ENCODE measurements around the gene MPHOSPH6. TPM values are rescaled to one million over a fixed set of nuclear protein-coding genes. Genes with fewer than 3 reads are reported as not detected.

MPHOSPH6 gene
- total RNA-seq, 2 experiments from 2014 or later, result 46.9 to 51.2 TPM

DNA sequence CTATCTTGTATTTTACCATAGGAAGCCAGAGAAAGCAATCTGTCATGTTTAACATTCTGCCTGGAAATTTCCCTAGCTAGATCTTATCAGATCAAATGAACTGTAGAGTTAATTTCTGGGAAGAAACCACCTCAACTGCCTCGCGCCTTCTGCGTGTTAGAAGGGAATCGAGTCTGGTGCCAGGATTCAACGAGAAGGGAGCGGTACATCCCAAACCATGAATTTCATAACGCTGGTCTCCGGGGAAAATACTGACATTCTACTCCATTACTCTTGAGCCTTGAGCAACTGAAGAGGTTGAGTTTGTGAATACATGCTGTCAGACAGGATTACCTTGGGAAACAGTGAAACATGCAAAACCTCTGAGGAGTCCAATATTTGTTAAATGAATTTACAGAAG is 35.2 kb downstream of the MPHOSPH6 start:
- CTCF ChIA-PET, result no interaction called here
- no peak overlapping the region for H3K27ac Mint-ChIP-seq
- peaks cover 20% of the 10 kb centered on the region for H3K4me1 Mint-ChIP-seq (ENCODE audit: low read depth)
- peaks cover 25% of the 10 kb centered on the region for H3K36me3 Mint-ChIP-seq (ENCODE audit: low read depth)
- H3K4me3 Mint-ChIP-seq, result no peak overlapping the region
- intact Hi-C loops (cut with micrococcal nuclease), result no loop called here
- H3K27me3 Mint-ChIP-seq, result no peaks in the 10 kb centered on the region
- H3K9me3 Mint-ChIP-seq, result no peaks in the 10 kb centered on the region
- POLR2A ChIA-PET, result interaction anchor here (1.3 to 1.5 kb wide), 2 partner anchors 35 to 57 kb away, joined by 4 read pairs; partner anchors contain the start of gene MPHOSPH6
- DNase-seq (no peak), ATAC-seq (no peak)
- TF ChIP-seq, protein P1, sequence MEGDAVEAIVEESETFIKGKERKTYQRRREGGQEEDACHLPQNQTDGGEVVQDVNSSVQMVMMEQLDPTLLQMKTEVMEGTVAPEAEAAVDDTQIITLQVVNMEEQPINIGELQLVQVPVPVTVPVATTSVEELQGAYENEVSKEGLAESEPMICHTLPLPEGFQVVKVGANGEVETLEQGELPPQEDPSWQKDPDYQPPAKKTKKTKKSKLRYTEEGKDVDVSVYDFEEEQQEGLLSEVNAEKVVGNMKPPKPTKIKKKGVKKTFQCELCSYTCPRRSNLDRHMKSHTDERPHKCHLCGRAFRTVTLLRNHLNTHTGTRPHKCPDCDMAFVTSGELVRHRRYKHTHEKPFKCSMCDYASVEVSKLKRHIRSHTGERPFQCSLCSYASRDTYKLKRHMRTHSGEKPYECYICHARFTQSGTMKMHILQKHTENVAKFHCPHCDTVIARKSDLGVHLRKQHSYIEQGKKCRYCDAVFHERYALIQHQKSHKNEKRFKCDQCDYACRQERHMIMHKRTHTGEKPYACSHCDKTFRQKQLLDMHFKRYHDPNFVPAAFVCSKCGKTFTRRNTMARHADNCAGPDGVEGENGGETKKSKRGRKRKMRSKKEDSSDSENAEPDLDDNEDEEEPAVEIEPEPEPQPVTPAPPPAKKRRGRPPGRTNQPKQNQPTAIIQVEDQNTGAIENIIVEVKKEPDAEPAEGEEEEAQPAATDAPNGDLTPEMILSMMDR (IDR thresholded peaks at IDR 0.05), result no peak

DNA sequence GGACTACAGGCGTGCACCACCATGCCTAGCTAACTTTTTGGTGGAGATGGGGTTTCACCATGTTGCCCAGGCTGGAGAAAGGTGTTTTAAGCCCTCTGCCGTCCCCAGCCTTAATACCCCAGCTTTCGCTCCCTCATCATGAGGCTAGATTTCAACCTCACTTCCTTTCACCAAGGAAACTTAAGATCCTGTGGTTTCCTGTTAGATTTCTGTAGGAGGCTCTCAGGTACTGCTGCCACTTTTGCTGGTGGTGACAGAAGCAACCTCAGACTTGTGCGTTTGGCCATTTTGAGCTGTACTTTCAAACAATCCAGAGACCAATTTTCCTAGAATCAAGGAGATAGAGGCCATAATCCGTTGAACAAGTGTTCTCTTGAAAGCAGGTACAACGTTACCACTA is 36.2 kb downstream of the MPHOSPH6 start:
- peak; percentile 90 for ATAC-seq
- DNase-seq, result peak; percentile 44
- ChIA-PET POLR2A (interaction anchor here (0.6 to 1.5 kb wide), 3 partner anchors 27 to 58 kb away, joined by 3 to 4 read pairs (median 4); partner anchors contain the start of gene MPHOSPH6), CTCF (interaction anchor here (1.1 to 1.2 kb wide), 2 partner anchors 15 to 96 kb away, joined by 3 to 4 read pairs; no protein-coding TSS in a partner anchor)
- TF ChIP-seq, protein P1 (IDR thresholded peaks at IDR 0.05), result no peak
- Mint-ChIP-seq H3K9me3 (no peaks in the 10 kb centered on the region), H3K36me3 (ENCODE audit: low read depth) (peaks cover 19% of the 10 kb centered on the region), H3K4me3 (no peak overlapping the region), H3K27ac (peak overlapping the region; percentile 64), H3K4me1 (ENCODE audit: low read depth) (peaks cover 20% of the 10 kb centered on the region), H3K27me3 (no peaks in the 10 kb centered on the region)
- intact Hi-C loops (cut with micrococcal nuclease), result no loop called here

DNA sequence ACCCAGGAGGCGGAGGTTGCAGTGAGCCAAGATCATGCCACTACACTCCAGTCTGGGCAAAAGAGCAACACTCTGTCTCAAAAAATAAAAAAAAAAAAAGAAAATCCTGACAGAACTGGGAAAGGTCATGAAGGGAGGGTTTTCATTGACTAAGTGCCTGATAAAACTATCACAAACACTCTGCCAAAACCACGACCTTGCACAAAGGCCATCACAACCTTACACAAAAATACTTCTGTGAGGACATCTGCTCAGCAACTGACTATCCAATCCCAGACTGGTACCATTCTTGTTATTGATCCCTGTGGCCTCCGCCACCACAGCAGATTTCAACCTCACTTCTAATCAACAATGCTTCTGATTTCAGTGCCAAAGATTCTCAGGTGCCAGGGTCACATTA is 40.1 kb downstream of the MPHOSPH6 start:
- TF ChIP-seq, protein P1 (IDR thresholded peaks at IDR 0.05), result no peak
- Mint-ChIP-seq H3K9me3 (peaks cover 3% of the 10 kb centered on the region), H3K4me1 (ENCODE audit: low read depth) (peaks cover 18% of the 10 kb centered on the region), H3K27ac (no peak overlapping the region), H3K4me3 (no peak overlapping the region), H3K27me3 (no peaks in the 10 kb centered on the region), H3K36me3 (ENCODE audit: low read depth) (no peaks in the 10 kb centered on the region)
- no peak for ATAC-seq
- ChIA-PET CTCF (no interaction called here), POLR2A (no interaction called here)
- DNase-seq, result no peak
- intact Hi-C loops (cut with micrococcal nuclease), result no loop called here

DNA sequence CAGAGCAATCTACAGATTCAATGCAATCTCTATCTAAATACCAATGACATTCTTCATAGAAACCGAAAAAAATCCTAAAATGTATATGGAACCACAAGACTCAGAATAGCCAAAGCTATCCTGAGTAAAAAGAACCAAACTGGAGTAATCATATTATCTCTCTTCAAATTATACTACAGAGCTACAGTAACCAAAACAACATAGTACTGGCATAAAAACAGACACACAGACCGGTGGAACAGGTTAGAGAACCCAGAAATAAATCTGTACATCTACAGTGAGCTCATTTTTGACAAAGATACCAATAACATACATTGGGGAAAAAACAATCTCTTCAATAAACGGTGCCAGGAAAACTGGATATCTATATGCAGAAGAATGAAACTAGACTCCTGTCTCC is 45.4 kb downstream of the MPHOSPH6 start:
- POLR2A ChIA-PET, result no interaction called here
- intact Hi-C loops (cut with micrococcal nuclease), result no loop called here
- Mint-ChIP-seq H3K36me3 (ENCODE audit: low read depth) (no peaks in the 10 kb centered on the region), H3K27ac (no peak overlapping the region), H3K27me3 (no peaks in the 10 kb centered on the region), H3K4me1 (ENCODE audit: low read depth) (no peaks in the 10 kb centered on the region), H3K9me3 (peaks cover 3% of the 10 kb centered on the region), H3K4me3 (no peak overlapping the region)
- ATAC-seq (no peak), DNase-seq (no peak)
- TF ChIP-seq, protein P1 (IDR thresholded peaks at IDR 0.05), result no peak
- CTCF ChIA-PET, result interaction anchor here (1.5 kb wide), 1 partner anchor 106 kb away, joined by 4 read pairs; no protein-coding TSS in a partner anchor

DNA sequence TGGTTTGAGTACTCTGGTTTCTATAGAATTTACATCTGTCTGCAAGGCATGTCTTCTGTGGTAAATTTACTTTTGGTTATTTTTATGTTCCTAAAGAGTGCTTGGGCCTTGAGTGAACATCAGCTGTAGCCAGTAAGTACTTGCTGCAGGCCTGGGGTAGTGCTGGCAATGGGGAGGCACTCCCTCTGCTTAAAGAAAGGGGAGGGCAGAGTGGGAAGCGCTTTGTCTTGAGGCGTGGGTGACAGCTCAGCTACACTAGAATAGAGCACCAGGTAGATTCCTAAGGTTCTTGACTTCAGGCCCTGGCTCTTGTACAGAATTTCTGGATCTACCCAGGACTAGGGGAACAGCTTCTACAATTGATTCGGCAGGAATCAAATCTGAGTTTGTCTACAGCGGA is 50.6 kb downstream of the MPHOSPH6 start:
- no peak for DNase-seq
- Mint-ChIP-seq H3K4me1 (ENCODE audit: low read depth) (no peaks in the 10 kb centered on the region), H3K4me3 (no peak overlapping the region), H3K27me3 (no peaks in the 10 kb centered on the region), H3K9me3 (no peaks in the 10 kb centered on the region), H3K27ac (no peak overlapping the region), H3K36me3 (ENCODE audit: low read depth) (no peaks in the 10 kb centered on the region)
- intact Hi-C loops (cut with micrococcal nuclease), result no loop called here
- POLR2A ChIA-PET, result no interaction called here
- no peak for ATAC-seq
- TF ChIP-seq, protein P1 (IDR thresholded peaks at IDR 0.05), result no peak
- CTCF ChIA-PET, result no interaction called here
